ENCODE results near the gene ONECUT2. TPM values are rescaled to one million over a fixed set of nuclear protein-coding genes. Genes with fewer than 3 reads are reported as not detected.

The ONECUT2 gene
- total RNA-seq, 1 donor from 2014 or later, result 0.05 TPM

- H3K4me3 Mint-ChIP-seq (ENCODE audit: unreplicated experiment), result no peak overlapping the region
- H3K4me1 Mint-ChIP-seq (ENCODE audit: low read depth), result peaks cover 42% of the 10 kb centered on the region
- peaks cover 77% of the 10 kb centered on the region for H3K27me3 Mint-ChIP-seq (ENCODE audit: low read depth)
- peaks cover 2% of the 10 kb centered on the region for H3K36me3 Mint-ChIP-seq (ENCODE audit: low read depth)
- no peak for DNase-seq (ENCODE audit: low spot score)
- no peaks in the 10 kb centered on the region for H3K9me3 Mint-ChIP-seq (ENCODE audit: low read depth)
- no peak for TF ChIP-seq CTCF (IDR thresholded peaks at IDR 0.05)
- no peak overlapping the region for H3K27ac Mint-ChIP-seq (ENCODE audit: unreplicated experiment)
These were observed 2.3 kb upstream of the ONECUT2 start for GRCh38 chr18:57432751-57433400.

GRCh38 chr18:57433482-57433881, 1.7 kb upstream of the ONECUT2 start:
- no peak for DNase-seq (ENCODE audit: low spot score)
- Mint-ChIP-seq H3K4me1 (ENCODE audit: low read depth) (peaks cover 48% of the 10 kb centered on the region), H3K36me3 (ENCODE audit: low read depth) (peaks cover 2% of the 10 kb centered on the region), H3K27me3 (ENCODE audit: low read depth) (peaks cover 83% of the 10 kb centered on the region), H3K4me3 (ENCODE audit: unreplicated experiment) (no peak overlapping the region), H3K9me3 (ENCODE audit: low read depth) (no peaks in the 10 kb centered on the region), H3K27ac (ENCODE audit: unreplicated experiment) (no peak overlapping the region)
- TF ChIP-seq CTCF (IDR thresholded peaks at IDR 0.05), result no peak

GRCh38 chr18:57433934-57434535, 1.1 kb upstream of the ONECUT2 start:
- Mint-ChIP-seq H3K4me3 (ENCODE audit: unreplicated experiment) (peak overlapping the region; percentile 75), H3K9me3 (ENCODE audit: low read depth) (no peaks in the 10 kb centered on the region), H3K4me1 (ENCODE audit: low read depth) (peaks cover 50% of the 10 kb centered on the region), H3K36me3 (ENCODE audit: low read depth) (peaks cover 2% of the 10 kb centered on the region), H3K27me3 (ENCODE audit: low read depth) (peaks cover 86% of the 10 kb centered on the region), H3K27ac (ENCODE audit: unreplicated experiment) (no peak overlapping the region)
- TF ChIP-seq CTCF (IDR thresholded peaks at IDR 0.05), result no peak
- no peak for DNase-seq (ENCODE audit: low spot score)

GRCh38 chr18:57435846-57436190, 644 bp downstream of the ONECUT2 start:
- Mint-ChIP-seq H3K4me1 (ENCODE audit: low read depth) (peaks cover 49% of the 10 kb centered on the region), H3K36me3 (ENCODE audit: low read depth) (peaks cover 2% of the 10 kb centered on the region), H3K27me3 (ENCODE audit: low read depth) (peaks cover 85% of the 10 kb centered on the region), H3K4me3 (ENCODE audit: unreplicated experiment) (peak overlapping the region; percentile 58), H3K27ac (ENCODE audit: unreplicated experiment) (no peak overlapping the region), H3K9me3 (ENCODE audit: low read depth) (no peaks in the 10 kb centered on the region)
- TF ChIP-seq CTCF (IDR thresholded peaks at IDR 0.05), result no peak
- DNase-seq (ENCODE audit: low spot score), result no peak

GRCh38 chr18:57436191-57436964, 1.2 kb downstream of the ONECUT2 start:
- DNase-seq (ENCODE audit: low spot score), result no peak
- no peak for TF ChIP-seq CTCF (IDR thresholded peaks at IDR 0.05)
- no peaks in the 10 kb centered on the region for H3K9me3 Mint-ChIP-seq (ENCODE audit: low read depth)
- peaks cover 54% of the 10 kb centered on the region for H3K4me1 Mint-ChIP-seq (ENCODE audit: low read depth)
- no peak overlapping the region for H3K27ac Mint-ChIP-seq (ENCODE audit: unreplicated experiment)
- peaks cover 2% of the 10 kb centered on the region for H3K36me3 Mint-ChIP-seq (ENCODE audit: low read depth)
- peaks cover 85% of the 10 kb centered on the region for H3K27me3 Mint-ChIP-seq (ENCODE audit: low read depth)
- H3K4me3 Mint-ChIP-seq (ENCODE audit: unreplicated experiment), result peak overlapping the region; percentile 58

All from chondrocyte (in vitro differentiated cells).